Activated effector memory CD4-positive, alpha-beta T cell treated with anti-CD3 and anti-CD28 coated beads, Interleukin-2, amount 50 U/mL, for 16 hours (primary cell): ENCODE data around the gene CNFN.

Source experiments
- DNase-seq: peaks from one replicate; pipeline ENCODE4 v3.0.0-alpha.2; 2020

The CNFN gene

DNA sequence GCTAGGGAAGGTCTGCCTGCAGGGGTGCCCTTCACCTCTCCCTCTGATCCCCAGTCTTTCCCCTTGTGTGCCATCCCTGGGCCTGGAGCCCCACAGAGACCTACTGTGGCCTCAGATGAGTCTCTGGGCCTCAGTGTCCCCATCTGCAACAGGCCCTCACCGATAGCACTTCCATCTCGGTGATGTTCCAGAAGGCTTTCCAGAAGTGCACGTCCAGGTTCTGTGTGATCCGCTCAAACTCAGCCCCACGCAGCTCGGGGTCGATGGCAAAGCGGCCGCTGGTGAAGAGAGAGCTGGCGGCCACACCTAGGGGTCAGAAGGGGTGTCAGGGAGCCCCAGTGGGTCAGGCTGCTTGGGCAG is 17.7 kb upstream of the CNFN start:
- DNase-seq, result no peak

DNA sequence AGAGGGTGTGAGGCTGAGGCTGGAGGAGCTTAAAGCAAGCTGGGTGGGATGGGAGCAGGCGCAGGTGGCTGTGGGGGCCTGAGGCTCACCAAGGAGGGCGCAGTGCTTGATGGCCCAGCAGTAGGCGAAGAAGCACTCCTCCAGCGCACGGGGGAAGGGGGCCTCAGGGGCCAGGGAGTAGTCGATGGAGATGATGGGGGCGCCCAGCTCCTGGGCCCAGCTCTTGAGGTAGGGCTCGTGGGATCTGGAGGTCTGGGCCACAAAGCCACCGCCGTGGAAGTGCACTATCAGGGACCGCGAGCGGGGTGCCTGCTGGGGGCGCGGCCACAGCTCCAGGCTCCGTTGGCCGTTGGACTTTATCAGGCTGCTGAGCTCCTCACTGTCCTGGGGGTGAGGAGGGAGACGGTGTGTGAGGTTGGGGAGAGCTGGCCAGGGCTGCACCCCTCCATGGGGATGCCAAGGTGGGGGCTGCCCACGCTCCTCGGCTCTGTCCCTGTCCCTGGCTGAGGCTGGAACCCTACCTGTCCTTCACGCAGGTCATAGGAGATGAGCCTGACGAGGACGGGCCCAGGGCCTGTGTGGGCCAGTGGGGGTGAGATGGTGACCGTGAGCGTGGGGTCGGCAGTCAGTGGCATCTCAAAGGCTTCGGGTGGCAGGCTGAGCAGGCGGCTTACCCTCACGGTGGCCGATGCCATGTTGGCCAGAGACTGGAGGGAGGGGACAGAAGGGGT is 17.2 kb upstream of the CNFN start:
- DNase-seq, result no peak

DNA sequence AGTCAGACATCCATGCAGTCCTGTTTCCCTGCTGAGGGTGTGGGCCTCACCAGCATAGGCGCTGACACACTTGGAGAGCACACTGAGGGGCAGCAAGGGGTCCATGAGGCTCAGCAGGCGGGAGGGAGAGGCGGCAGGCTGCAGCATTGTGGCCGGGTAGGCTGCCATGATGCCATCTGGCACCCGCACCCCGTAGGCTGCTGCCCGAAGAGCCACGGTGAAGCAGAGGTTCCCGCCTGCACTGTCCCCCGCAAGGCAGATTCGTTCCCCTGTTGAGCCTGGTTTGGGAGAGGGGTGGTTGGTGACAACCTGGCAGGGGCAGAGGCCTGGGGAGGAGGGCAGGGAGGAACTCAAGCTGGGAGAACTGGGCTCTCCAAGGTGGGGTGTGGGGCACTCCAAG is 16.0 kb upstream of the CNFN start:
- no peak for DNase-seq

DNA sequence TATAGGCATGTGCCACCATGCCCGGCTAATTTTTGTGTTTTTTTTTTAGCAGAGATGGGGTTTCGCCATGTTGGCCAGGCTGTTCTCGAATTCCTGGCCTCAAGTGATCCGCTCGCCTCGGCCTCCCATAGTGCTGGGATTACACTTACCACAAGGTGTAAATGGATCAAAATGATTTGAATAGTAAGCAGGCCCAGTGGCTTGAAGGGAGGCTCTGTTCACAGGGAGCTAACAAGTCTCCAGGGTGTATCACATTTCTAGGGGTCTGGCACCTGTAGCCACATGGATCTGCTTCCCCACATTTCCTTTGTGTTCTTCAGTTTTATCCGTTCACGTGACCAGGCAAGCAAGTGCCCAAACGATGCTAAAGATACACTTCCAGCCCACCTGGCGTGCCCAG is 13.5 kb upstream of the CNFN start:
- no peak for DNase-seq

DNA sequence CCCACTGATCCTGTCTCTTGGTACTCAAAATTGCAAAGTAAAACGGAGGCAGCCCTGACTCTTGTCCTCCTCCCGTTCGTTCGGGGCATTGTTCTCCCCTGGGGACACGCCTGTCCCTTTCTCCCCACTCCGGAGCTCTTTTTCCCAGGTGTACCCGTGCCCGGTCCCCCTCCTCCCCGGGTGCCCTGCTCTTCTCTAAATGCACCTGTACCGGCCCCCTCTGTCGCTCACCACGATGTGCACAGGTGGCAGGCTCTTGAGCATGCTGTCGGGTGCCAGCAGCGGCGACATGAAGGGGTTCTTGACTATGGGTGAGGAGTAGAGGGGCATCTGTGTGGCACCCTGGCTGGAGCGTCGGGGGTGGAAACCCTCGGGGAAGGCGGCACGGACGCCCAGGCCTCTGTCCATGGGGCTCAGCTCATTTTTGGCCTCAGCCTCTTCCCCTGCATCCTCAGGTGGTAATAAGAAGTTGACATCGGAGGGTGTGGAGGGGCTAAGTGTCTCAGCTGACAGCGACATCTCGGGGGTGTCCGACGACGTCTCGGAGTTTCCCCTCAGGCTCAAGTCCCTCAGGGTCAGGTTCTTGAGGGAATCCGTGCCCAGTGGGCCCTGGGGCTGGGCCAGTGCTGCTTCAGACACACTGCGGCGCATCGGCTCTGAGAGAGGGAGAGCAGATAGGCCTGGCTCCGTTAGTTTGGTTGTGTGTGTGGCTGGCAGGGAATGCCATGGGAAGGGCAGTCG is 12.4 kb upstream of the CNFN start:
- DNase-seq, result no peak

DNA sequence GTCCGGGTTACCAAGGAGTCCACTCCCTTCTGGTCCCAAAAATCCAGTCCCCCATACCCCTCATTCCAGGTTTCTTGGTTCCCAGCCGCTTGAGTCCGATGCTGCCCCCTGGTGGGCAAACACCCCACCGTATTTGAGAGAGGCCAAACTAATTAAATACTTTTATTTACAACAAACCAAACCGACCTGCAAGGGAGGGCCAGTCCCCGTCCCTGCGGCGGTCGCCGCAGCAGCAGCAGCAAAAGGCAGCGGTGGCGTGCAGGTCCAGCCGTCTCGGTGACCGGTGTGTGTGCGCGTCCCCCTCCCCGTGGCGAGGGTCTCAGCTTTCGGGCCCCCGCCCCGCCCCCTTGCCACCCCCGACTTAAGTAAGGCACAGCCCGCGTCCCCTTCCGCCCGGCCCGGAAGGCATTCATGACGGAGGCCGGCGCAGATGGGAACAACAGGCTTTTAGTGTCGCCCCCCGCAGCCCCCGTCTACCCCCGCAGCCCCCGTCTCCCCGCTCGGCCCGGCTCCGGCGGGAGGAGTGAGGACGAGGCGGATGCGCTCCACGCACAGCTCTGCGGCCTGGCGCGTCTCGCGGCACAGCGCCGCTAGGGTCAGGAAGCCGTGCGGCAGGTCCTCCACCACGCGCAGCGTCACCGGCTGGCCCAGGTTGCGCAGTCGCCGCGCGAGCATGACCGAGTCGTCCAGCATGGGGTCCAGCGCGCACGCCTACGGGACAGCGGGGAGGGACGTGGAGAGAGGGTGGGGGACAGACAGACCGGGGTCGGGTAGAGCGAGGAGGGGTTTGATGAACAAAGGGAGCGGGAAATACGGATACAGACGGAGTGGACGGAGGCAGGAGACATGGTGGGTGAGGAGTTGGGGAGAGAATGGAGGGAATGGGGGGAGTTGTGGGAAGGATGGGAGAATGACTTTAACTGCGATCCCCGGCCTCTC is 11.5 kb upstream of the CNFN start:
- DNase-seq, result peak; percentile 91

DNA sequence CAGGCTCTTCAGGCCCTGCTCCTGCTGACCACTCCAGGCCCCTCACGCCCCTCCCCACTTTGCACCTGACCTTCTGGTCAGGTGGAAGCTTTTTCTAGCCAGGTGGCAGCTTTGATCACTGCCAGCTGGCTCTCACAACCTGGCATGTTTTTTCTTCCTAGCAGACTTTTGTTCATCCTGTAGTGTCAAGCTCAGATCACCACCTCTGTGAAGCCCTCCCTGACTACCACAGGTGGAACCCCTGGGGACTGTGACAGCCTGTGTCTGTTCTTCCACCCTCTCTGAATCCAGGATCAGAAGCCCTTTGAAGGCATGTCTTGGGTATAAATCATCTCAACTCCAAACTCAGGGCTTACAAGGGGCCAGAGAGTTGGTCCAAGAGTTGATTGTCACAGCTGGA is 10.3 kb upstream of the CNFN start:
- DNase-seq, result no peak

DNA sequence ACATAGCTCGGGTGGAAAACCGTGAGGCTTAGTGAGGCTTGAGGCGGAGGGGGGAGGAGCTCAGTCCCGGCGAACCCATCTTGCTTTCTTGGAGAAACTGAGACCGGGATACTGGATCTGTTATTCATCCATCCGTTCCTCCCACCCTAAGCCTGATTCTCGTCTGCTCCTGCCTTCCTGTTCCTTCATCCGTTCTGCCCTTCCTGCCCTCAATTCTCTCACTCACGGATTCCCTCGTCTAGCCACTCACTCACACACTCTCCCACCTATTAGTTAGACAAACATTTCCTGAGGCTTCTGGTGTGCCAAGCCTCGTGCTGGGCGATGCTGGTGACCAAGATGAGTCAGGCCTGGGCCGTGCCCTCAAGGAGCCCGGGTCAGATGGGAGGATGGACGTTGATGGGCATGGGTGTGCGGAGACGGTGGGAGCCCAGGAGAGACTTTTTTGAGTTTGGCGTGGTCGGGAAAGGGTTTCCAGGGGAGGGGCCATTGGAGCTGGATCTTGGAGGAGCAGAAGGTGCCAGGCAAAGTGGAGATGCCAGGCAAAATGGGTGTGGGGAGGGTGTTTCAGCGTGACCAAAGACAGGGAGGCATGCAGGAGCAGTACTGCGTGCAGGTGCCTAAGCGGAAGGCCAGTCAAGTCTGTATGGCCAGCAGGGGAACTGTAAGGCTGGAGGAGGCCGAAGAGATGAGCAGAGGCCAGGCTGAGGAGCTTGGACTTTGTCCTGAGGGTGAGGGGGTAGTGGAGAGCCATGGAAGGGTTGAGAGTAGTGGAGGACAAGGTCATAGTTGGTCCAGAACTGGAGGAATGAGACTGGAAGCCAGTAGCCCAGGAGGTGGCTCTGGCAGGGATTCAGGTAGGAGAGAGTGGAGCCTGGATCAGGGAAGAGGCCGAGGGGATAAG is 7.4 kb upstream of the CNFN start:
- no peak for DNase-seq

DNA sequence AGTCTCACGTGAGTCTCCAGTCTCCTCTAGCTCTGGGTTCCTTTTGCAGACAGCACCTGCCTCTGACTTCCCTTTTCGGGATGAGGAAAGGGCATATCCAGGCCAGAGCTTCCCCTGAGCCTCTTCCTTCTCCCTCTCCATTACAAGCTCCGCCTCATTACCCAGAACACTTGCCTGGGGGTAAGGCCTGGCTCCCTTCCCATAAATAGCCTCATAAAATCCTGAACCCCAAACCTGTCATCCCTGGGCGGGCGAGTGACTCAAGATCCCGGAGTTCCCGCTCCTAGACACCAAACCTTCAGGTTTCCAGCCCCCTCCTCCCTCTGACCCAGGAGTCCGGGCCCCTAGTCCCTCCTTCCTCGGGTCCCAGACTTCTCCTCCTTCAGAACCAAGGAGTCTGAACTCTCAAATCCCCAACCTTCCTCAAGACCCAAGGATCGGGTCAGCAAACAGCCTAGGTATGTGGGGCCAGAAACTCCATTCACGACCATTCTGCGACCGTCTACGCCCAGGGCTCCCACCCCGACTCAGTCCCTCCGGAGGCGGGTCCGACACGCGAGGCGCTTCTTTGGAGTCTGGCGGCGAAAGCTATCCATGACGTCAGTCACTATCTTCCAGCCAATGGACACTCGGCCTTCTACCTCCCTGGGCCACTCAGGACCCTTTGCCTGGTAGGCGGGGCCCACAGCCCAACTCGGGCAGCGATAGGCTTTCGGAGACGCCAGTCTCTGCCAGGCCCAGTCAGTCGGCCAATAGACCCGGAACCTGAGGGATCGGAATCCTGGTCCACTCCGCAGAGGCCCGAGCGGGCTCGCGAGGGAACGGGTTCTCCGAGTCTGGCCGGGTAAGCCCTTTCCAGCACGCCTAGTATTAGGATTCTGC is 6.5 kb upstream of the CNFN start:
- DNase-seq, result peak; percentile 97

DNA sequence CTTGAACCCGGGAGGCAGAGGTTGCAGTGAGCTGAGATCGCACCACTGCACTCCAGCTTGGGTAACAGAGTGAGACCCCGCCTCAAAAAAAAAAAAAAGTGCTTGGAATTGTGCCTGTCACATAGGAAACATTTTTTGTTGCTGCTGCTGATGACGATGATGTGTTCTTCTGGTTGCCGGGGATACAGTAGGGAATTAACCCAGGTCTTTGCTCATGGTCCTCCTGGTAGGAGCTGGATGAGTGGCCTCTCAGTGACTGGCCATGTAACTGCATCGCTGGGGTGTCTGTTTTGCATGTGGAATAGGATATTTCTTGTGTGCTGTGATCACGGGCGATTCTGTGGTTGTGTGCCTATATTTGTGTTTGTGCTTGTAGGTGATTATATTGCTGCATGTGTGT is 4.7 kb upstream of the CNFN start:
- no peak for DNase-seq

DNA sequence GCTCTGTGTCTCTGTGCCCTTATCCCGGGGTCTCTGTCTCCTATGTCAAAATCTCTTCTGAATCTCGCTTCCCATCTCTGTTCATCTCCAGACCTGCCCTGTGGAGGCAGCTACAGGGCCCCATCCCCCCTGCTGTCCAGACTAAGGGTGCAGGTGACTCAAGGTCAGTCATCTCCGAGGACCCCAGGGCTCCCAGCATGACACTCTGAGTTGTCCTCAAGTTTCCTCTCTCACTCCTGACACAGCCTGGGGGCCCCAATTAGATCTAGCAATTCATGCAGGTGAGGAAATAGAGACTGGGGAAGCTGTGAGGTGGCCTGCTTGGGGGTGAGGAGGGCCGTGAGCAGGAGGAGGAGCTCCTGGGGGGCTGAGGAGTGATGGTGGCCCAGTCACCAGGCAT is 2.1 kb upstream of the CNFN start:
- DNase-seq, result no peak

DNA sequence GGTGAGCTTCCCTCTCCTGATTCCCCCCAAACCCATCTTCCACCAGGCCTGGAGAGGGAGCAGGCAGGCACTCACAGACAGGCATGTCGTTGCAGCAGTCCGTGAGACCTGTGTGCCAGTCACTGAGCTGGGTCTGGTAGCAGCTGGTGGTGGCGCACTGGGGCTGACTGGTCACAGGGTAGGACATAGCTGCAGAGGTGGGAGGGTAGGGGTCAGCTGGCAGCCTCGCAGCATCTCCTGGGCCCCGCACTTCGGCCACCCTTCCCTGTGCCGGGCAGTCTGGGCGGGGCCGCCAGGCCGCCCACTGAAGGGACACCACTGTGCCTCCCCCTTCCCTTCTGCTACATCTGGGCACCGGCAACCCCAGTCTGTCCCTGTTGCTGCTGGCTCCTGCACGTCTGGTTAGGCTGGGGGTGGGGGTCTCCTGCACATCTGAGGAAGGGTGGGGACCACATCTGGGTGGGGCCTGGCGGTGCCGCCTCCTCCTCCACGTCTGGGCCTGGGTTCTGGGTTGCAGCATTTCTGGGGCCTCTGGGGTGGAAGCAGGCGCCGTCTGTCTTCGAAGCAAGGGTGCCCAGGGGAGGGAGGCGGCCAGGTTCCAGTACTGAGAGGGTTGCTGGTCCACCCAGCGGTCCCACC is 1.1 kb downstream of the CNFN start:
- no peak for DNase-seq

DNA sequence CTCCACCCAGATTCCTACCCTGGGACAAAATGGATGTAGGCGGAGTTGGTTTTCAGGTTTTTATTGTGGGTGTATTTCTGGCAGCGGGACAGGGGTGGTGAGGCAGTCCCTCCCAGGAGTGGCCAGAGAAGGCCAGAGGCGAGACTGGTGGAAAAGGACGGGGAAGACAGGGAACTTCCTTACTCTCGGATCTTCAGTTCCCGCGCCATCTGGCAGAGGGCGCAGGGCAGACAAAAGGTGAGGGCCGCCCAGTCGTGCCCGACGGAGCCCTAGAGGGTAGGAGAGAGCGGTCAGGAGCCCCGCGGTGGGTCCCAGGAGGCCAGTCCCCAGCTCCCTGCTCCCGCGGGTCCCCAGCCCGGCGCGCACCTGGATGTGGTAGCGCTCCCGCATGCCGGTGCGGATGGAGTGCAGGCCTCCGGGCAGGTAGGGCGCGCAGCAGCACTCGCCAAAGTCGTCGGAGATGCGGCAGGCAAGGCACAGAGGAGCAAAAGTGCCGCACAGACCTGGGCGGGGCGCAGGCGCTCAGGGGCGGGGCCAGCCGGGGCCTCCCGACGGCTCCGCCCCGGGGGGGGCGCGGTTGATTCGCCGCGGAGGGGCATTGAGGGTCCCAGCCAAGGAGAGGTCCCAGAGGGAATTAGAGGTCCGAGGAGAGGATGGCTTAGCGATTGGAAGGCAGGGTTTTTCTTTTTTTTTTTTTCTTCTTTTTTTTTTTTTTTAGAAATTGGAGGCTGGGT is 3.0 kb downstream of the CNFN start:
- DNase-seq, result peak; percentile 88

DNA sequence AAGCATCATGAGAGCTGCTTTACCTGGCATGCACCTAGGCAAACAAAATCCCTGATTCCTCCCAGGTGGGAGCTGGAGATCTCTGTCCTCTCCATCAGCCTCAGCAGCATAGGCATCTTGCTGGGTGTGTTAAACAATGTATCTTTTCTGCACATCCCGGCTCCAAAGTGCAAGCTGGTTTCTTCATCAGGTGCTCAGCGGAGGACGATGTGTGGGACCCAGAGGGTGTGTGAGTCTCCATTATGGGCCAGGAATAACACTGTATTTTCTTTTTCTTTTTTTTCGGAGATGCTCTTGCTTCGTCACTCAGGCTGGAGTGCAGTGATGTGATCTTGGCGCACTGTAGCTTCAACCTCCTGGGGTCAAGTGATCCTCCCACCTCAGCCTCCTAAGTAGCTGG is 9.9 kb downstream of the CNFN start:
- DNase-seq, result no peak

DNA sequence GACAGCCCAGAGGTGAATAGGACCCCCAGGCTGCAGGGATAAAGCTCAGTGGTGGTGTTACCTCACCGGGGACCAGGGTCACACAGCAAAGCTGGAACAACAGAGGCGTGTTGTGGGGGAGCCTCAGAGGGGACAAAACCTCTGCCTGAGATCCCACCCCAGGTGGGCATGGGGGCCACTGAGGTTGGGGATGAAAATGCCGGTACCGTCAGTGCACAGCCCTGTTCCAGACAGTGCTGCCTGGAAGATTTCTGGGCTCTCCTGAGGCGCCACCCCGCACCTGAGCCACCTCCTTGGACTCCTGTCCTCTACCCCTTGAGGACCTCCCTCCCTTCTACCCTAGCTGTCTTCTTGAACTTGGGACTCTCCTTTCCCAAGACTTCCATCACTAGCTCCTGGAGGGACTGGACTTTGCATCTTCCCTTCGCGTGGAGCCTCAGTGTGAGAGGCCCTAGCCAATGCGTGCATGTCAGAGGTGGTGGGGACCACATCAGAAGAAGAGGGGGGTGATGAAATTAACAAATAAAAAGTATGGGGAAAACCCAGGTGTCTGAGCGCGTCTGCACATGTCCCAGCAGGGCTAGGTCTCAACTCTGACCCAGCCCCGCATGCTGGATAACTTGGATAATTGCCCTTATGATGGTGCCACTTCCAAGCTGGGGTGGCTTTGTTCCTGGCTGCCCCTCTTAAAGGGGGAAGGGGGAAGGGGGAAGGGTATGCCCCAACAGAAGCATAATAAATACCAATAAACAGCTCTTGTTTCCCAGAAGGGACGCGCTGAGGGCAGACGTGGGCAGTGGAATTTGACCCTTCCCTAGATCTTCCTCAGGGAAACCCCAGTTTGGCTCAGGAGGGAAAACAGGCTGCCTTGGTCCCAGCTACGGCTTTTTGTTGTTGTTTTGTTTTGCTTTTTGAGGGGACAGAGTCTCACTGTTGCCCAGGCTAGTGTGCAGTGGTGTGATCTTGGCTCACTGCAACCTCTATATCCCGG is 11.6 kb downstream of the CNFN start:
- DNase-seq, result no peak

DNA sequence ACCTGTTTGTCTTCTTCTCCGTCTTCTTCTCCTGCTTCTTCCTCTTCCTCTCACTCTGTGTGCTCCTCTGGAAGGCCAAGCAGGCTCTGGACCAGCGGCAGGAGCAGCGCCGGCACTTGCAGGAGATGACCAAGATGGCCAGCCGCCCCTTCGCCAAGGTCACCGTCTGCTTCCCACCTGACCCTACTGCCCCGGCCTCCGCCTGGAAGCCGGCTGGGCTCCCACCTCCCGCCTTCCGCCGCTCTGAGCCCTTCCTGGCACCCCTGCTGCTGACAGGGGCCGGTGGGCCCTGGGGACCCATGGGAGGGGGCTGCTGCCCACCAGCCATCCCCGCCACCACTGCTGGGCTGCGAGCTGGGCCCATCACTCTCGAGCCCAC is 13.9 kb downstream of the CNFN start:
- DNase-seq, result no peak

DNA sequence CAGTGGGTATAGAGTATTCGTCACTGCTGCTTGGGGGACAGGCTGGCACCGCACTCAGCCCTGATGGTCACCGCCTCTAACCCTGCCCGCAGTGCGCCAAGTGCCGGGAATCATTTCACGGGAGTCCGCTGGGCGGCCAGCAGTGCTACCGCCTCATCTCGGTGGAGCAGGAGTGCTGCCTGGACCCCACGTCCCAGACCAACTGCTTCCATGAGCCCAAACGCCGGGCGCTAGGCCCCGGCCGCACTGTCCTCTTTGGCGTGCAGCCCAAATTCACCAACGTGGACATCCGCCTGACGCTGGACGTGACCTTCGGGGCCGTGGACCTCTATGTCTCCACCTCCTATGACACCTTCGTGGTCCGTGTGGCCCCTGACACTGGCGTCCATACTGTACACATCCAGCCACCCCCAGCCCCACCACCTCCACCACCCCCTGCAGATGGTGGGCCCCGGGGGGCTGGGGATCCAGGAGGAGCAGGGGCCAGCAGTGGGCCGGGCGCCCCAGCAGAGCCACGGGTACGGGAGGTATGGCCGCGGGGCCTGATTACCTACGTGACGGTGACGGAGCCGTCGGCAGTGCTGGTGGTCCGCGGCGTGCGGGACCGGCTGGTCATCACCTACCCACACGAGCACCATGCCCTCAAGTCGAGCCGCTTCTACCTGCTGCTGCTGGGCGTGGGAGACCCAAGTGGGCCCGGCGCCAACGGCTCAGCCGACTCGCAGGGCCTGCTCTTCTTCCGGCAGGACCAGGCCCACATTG is 14.5 kb downstream of the CNFN start:
- DNase-seq, result no peak

DNA sequence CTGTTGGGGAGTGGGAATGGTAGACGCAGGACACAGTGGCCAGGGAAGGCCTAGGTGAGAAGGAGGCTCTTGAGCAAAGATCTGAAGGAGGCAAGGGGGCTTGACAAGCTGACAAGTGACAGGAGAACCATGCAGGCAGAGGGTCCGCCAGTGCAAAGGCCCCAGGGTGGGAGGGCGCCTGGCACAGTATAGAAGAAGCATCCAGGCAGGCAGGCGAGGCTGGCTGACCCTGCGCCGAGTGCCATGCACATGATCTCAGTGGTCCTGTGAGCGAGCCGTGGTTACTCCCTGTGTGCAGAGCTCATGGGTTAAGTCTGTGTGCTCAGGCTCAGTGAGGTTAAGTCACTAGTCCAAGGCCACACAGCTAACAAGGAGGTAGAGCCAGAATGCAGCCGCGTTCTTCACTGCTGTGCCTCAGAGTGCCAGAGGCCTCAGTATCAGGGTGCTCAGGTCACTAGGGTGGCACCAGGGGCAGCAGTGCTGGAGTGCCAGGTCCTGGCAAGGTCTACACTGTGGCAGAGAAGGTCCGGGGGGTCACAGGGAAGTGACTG is 15.2 kb downstream of the CNFN start:
- DNase-seq, result no peak
